BE2C (cell line): Measurements from ENCODE around the gene USB1.

Experiments used
- DNase-seq: peaks from one replicate; pipeline ENCODE4 v3.0.0-alpha.2; 2020
- H3K27me3 ChIP-seq: fragments of 250-450 bp; sonication (Bioruptor Pico); 2 replicates; pipeline ENCODE4 v1.5.1; 2020; ENCODE audit warnings: mild to moderate bottlenecking
- H3K36me3 ChIP-seq: fragments of 250-450 bp; sonication (Bioruptor Pico); 2 replicates; pipeline ENCODE4 v1.5.1; 2020; ENCODE audit warnings: mild to moderate bottlenecking
- H3K4me1 ChIP-seq: fragments of 250-450 bp; sonication (Bioruptor Pico); 2 replicates; pipeline ENCODE4 v1.5.1; 2020
- H3K4me3 ChIP-seq: 2 replicates; pipeline ENCODE4 v1.5.1; 2011; ENCODE audit warnings: low read depth, low read length
- H3K9me3 ChIP-seq: fragments of 250-450 bp; sonication (Bioruptor Pico); 2 replicates; pipeline ENCODE4 v1.5.1; 2020
- CTCF ChIP-seq: IDR thresholded peaks from 2 replicates; pipeline ENCODE4 v1.5.1; 2012; ENCODE audit warnings: mild to moderate bottlenecking, low read depth, low read length

USB1 gene

GRCh38 chr16:58042886-58043515, 41.8 kb downstream of the USB1 start:
- H3K4me3 ChIP-seq: no peak overlapping the region
- H3K36me3 ChIP-seq: no peaks in the 10 kb centered on the region
- H3K9me3 ChIP-seq: no peaks in the 10 kb centered on the region
- no peaks in the 10 kb centered on the region for H3K27me3 ChIP-seq
- H3K4me1 ChIP-seq: no peaks in the 10 kb centered on the region
- DNase-seq: no peak
- TF ChIP-seq CTCF: no peak

- DNase-seq: no peak
- no peaks in the 10 kb centered on the region for H3K4me1 ChIP-seq
- H3K9me3 ChIP-seq: no peaks in the 10 kb centered on the region
- no peak overlapping the region for H3K4me3 ChIP-seq
- TF ChIP-seq CTCF: no peak
- no peaks in the 10 kb centered on the region for H3K27me3 ChIP-seq
- H3K36me3 ChIP-seq: no peaks in the 10 kb centered on the region
Measured at GRCh38 chr16:58043571-58044155, 42.5 kb downstream of the USB1 start.

GRCh38 chr16:58044266-58045019, 43.2 kb downstream of the USB1 start:
- Histone ChIP-seq H3K4me1 (no peaks in the 10 kb centered on the region), H3K36me3 (no peaks in the 10 kb centered on the region), H3K4me3 (no peak overlapping the region), H3K27me3 (no peaks in the 10 kb centered on the region), H3K9me3 (no peaks in the 10 kb centered on the region)
- DNase-seq: no peak
- TF ChIP-seq CTCF: no peak

GRCh38 chr16:58045096-58045495, 43.9 kb downstream of the USB1 start:
- Histone ChIP-seq H3K4me1 (no peaks in the 10 kb centered on the region), H3K9me3 (no peaks in the 10 kb centered on the region), H3K36me3 (no peaks in the 10 kb centered on the region), H3K27me3 (no peaks in the 10 kb centered on the region), H3K4me3 (no peak overlapping the region)
- TF ChIP-seq CTCF: no peak
- no peak for DNase-seq

- no peaks in the 10 kb centered on the region for H3K4me1 ChIP-seq
- H3K36me3 ChIP-seq: no peaks in the 10 kb centered on the region
- no peak for TF ChIP-seq CTCF
- no peaks in the 10 kb centered on the region for H3K9me3 ChIP-seq
- H3K27me3 ChIP-seq: no peaks in the 10 kb centered on the region
- H3K4me3 ChIP-seq: no peak overlapping the region
- no peak for DNase-seq
Measured at GRCh38 chr16:58046054-58046881, 45.1 kb downstream of the USB1 start.
